Inflammatory macrophage treated with lipopolysaccharide for 1 hour (primary cell): Measurements from ENCODE around the gene TMEM204.

Experiments used
- DNase-seq, 2 donors: peaks; one replicate each; pipeline ENCODE4 v3.0.0-alpha.2; 2020 to 2022

The TMEM204 gene

GRCh38 chr16:1561266-1561665 lies 27.8 kb downstream of the TMEM204 start:
- no peak for DNase-seq

- DNase-seq, result no peak
Measured at GRCh38 chr16:1561836-1562235, 28.4 kb downstream of the TMEM204 start.

- no peak for DNase-seq
Measured at GRCh38 chr16:1563786-1564185, 30.3 kb downstream of the TMEM204 start.

GRCh38 chr16:1564325-1564724 lies 30.9 kb downstream of the TMEM204 start:
- DNase-seq, result peak in 1 of 2 donors; percentile 2

GRCh38 chr16:1565083-1565805 lies 31.8 kb downstream of the TMEM204 start:
- DNase-seq, result no peak

GRCh38 chr16:1567988-1568387 lies 34.5 kb downstream of the TMEM204 start:
- DNase-seq, result no peak

- DNase-seq, result no peak
Measured at GRCh38 chr16:1571012-1571671, 37.7 kb downstream of the TMEM204 start.

- no peak for DNase-seq
Measured at GRCh38 chr16:1572673-1573072, 39.2 kb downstream of the TMEM204 start.

GRCh38 chr16:1573301-1573700 lies 39.8 kb downstream of the TMEM204 start:
- DNase-seq, result no peak

- no peak for DNase-seq
Measured at GRCh38 chr16:1575578-1575977, 42.1 kb downstream of the TMEM204 start.

GRCh38 chr16:1579214-1579613 lies 45.7 kb downstream of the TMEM204 start:
- no peak for DNase-seq

- peak; percentile 2 to 10 for DNase-seq
Measured at GRCh38 chr16:1580256-1580655, 46.8 kb downstream of the TMEM204 start.

- DNase-seq, result no peak
Measured at GRCh38 chr16:1580956-1581355, 47.5 kb downstream of the TMEM204 start.

- DNase-seq, result no peak
Measured at GRCh38 chr16:1581804-1582203, 48.3 kb downstream of the TMEM204 start.

GRCh38 chr16:1583180-1583579 lies 49.7 kb downstream of the TMEM204 start:
- no peak for DNase-seq

- no peak for DNase-seq
Measured at GRCh38 chr16:1584926-1585484, 51.5 kb downstream of the TMEM204 start.

- DNase-seq, result no peak
Measured at GRCh38 chr16:1590366-1590765, 56.9 kb downstream of the TMEM204 start.

GRCh38 chr16:1590930-1591705 lies 57.7 kb downstream of the TMEM204 start:
- no peak for DNase-seq

GRCh38 chr16:1592446-1592845 lies 59.0 kb downstream of the TMEM204 start:
- DNase-seq, result no peak

- peak; percentile 50 to 78 for DNase-seq
Measured at GRCh38 chr16:1595511-1595910, 62.0 kb downstream of the TMEM204 start.

GRCh38 chr16:1596516-1596915 lies 63.0 kb downstream of the TMEM204 start:
- DNase-seq, result no peak

GRCh38 chr16:1597154-1597553 lies 63.7 kb downstream of the TMEM204 start:
- DNase-seq, result no peak

- no peak for DNase-seq
Measured at GRCh38 chr16:1601031-1601430, 67.6 kb downstream of the TMEM204 start.

- no peak for DNase-seq
Measured at GRCh38 chr16:1601489-1601888, 68.0 kb downstream of the TMEM204 start.
